Esophagus muscularis mucosa (tissue), 3 donors: ENCODE data around the gene OR10A5.

ENCODE experiments used
- POLR2A ChIP-seq: fragments of 450-650 bp; IDR thresholded peaks from one replicate; pipeline ENCODE4 v1.6.1; 2017; ENCODE audit warnings: antibody characterized with exemption, moderate library complexity, mild to moderate bottlenecking, low read depth
- TF ChIP-seq, protein P1 (sequence below), 3 experiments: fragments of 200-600 bp in 2 of 3; fragments of 450-650 bp in 1 of 3; sonication (generic) in 2 of 3; IDR thresholded peaks; one replicate each; pipeline ENCODE4 v1.5.1; 2017 to 2019; ENCODE audit warnings: antibody characterized with exemption in 3 of 3, mild to moderate bottlenecking in 2 of 3, moderate library complexity in 1 of 3

DNA sequence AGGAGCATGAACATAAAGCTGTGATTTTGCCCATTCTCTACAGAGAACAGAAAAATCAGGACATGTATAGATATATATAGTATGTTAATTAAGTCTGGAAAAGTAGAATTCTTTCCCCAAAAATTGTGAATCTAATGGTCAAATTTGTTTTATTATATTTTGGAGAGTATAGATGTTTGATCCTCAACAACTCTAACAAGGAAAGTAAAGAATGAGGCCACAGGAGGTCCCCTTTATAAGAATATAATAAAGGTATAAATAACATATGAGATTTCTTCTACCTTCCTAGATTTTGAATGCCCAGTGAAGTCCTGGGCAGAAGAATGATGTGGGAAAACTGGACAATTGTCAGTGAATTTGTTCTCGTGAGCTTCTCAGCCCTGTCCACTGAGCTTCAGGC, 30.8 kb downstream of the OR10A5 start, which contains the start of gene OR10A4:
- TF ChIP-seq POLR2A: no peak
- TF ChIP-seq, protein P1, sequence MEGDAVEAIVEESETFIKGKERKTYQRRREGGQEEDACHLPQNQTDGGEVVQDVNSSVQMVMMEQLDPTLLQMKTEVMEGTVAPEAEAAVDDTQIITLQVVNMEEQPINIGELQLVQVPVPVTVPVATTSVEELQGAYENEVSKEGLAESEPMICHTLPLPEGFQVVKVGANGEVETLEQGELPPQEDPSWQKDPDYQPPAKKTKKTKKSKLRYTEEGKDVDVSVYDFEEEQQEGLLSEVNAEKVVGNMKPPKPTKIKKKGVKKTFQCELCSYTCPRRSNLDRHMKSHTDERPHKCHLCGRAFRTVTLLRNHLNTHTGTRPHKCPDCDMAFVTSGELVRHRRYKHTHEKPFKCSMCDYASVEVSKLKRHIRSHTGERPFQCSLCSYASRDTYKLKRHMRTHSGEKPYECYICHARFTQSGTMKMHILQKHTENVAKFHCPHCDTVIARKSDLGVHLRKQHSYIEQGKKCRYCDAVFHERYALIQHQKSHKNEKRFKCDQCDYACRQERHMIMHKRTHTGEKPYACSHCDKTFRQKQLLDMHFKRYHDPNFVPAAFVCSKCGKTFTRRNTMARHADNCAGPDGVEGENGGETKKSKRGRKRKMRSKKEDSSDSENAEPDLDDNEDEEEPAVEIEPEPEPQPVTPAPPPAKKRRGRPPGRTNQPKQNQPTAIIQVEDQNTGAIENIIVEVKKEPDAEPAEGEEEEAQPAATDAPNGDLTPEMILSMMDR (IDR thresholded peaks at IDR 0.05): no peak
